NCI-H774 (cell line): ENCODE data around the gene TAS1R3.

Experiments used
- DNase-seq: peaks from one replicate; lab custom pipeline; 2025; lab: John Stamatoyannopoulos, UW

Gene TAS1R3

DNA sequence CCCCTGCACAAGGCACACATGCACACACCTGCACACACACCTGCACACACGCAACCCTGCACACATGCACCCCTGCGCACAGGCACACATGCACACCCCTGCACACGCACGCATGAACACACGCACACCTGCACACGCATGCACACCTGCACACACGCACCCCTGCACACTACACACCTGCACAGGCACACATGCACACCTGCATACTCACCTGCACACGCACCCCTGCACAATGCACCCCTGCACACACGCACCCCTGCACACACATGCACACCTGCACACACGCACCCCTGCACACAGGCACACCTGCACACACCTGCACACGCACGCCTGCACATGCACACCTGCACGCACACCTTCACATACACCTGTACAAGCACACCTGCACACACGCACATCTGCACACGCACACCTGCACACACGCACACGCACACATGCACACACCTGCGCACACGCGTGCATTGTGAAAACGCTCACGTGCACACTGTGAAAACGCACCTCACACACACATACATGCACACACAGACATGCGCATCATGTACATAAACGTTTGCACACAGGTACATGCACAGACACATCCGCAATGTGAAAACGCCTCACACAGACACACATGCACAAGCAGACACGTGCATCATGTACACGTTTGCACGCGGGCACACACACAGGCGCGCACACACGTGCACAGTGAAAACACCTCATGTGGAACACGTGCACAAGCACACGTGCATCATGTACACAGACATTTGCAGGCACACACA lies 9.9 kb downstream of the TAS1R3 start:
- DNase-seq = no peak

DNA sequence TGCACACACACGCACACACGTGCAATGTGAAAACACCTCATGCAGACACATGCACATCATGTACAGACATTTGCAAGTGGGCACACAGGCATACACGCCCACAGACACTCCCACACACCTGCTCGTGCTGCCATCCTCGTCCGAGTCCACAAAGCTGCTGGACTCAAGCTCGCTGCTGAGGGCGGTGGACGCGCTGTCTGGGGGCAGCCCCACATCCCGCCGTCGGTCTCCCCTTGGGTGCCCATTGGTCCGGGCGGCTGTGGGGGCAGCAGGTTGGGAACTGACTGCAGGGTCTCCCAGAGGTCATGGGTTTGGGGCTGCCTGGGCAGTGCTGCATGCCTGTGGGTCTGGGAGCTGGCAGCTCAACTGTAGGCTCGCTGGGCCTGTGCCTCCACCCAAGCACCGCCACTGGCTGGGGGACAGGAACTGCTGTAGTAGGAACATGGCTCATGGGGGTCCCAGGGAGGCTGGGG lies 10.5 kb downstream of the TAS1R3 start:
- DNase-seq = no peak

DNA sequence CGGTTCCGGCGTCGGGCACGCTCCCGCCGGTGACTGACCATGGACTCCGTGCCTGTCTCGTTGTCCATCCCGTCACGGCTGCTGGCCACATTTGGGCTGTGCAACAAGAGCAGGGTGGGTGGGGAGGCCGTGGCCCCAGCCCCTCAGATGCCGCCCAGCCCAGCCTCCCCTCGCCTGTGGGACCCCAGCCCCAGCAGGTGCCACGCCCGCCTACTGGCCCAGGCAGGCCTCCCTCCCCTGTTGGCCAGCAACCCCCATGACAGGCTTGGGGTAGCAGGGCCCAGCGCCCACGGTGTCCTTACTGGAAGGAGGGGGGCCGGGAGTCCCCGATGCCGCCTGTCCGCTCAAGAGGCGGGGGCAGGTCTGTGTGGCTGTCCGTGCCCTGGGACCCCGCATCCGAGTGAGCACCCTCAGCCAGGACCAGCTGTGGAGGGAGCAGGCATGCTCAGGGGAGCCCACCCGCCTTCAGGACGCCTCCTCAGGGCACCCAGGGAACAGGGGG lies 11.0 kb downstream of the TAS1R3 start:
- DNase-seq = no peak

DNA sequence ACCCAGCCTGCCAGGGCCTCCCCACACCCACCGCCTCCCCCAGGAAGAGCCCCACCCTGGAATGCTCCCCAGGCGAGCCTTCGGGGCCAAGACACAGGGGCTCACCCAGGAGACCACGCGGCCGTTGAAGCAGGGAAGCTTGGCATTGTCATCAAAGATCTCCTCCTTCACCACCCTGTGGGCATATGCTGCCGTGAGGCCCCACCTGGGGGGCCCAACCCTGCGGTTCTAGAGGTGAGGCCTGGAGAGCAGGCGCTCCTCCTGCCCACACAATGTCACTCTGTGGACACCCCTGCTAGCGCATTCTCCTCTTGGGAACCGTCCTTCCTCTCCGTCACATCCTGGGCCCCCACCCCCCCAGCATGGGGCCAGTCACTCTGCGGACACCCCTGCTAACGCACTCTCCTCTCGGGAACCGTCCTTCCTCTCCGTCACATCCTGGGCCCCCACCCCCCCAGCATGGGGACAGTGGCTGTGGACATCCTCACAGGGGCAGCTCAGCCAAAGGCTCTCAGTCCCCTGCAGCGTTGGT lies 11.6 kb downstream of the TAS1R3 start:
- no peak for DNase-seq

DNA sequence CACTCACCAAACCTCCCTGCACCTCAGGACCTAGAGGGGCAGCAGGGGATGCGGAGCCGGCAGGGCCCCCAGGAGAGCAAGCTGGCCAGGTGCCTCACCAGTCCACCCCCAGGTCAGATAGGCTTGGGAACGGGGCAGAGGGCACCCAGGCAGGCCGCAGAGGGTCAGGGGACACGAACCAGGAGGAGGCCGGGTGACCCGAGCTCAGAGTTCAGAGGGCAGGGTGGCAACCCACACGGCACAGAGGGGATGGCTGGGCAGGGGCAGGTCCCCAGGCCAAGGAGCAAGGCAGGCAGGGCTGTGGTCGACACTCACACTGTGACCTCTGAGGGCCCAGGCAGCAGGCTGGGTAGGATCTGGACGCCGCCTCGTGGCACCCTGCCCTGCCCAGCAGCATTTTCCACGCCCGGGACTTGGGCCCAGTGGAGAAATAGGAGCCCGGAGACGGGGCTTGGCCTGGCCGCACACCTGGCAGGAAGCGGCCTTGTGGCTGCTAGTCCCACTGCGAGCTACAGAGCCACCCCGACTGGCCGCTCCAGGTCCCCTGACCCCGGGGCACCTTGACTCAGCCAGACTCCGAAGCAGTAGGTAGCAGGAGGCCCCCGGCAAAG lies 12.8 kb downstream of the TAS1R3 start:
- no peak for DNase-seq

DNA sequence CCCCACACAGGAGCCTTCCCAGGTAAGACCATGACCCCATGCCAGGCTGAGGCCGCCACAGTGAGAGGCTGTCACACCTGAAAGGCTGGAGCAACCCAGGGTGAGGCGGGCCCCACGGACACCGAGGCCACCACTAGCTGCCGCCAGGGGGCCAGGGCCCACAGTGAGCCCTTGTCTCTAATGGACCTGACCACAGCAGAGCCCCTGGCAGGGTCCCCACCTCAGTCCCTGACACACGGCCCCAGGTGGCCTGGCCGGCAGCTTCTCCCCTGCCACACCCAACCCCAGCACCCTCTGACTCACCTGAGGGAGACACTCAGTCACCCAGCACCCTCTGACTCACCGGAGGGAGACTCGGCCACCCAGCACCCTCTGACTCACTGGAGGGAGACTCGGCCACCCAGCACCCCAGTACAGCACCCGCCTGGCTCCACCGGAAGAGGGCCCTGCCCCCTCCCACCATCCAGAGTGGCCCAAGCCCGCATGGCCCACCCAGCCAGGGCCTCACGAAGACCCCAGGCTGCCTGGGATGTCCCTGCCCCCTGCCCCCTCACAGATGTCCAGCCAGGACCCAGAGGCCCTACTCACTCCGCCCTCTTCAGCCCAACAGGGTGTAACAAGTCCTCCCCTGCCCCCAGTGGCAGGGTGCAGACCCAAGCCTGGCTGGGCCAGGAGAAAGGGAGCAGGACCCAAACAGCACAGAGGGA lies 13.7 kb downstream of the TAS1R3 start:
- no peak for DNase-seq

DNA sequence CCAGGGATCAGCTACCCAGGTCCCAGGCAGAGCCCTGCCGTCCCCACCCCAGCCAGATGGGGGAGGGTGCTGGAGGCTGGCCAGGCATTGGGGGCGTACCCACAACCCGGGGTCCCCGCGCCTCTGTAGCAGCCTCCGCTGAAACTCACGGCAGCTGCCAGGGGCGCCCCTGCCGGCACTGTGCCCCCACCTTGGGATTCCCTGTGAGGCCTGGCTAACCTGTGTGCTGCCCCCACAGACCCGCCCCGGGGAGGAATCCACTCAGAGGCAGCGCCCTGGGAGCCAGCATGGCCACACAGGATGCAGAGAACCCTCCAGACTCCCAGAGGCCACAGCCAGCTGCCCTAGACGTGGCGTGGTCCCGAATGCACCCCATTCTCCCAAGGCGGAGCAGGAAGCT lies 14.3 kb downstream of the TAS1R3 start:
- DNase-seq = no peak

DNA sequence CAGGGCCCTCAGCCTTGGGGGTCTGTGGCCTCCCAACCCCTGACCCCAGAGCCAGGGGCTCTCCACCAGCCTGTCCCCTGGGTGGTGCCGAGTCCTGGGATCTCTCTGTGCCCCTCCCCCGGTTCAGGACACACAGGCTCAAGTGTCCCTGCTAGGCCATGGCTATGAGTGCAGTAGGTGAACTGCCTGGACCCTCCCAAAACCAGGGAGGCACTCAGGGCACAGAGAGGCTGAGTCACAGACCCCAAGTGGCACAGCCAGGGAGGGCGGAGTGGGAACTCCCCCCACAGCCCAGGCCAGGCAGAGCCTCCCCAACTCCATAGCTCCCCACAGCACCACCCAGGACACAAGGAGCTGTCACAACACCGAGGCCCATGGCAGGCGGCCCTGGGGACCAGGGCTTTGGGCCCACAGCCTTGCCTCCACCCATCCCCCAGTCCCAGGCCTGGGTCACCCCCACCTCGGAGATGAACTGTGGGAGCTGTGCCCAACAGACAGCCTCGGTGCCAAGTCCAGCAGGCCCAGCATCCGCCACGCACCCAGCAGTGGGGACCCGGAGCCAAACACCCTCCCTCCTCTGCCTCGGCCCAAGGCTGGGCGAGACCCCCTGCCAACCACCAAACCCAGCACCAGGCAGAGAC lies 14.9 kb downstream of the TAS1R3 start:
- no peak for DNase-seq

DNA sequence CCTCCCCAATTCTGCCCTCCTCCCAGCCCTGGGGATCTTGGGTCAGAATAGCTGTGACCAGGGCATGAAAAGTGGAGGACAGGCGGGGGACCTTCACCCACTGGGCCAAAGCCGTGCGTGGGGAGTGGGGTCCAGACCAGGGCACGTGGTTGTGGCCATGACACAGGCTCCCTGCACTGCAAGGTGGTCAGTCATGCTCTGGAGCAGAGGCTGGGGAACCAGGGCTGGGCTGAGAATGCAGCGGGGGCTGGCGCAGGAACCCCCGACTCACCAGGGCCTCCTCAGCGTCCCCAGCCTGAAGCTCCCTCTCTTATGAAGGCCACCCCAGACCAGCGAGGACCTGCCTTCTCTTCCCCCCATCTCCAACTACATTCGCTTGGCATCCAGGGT lies 15.4 kb downstream of the TAS1R3 start:
- DNase-seq = no peak

DNA sequence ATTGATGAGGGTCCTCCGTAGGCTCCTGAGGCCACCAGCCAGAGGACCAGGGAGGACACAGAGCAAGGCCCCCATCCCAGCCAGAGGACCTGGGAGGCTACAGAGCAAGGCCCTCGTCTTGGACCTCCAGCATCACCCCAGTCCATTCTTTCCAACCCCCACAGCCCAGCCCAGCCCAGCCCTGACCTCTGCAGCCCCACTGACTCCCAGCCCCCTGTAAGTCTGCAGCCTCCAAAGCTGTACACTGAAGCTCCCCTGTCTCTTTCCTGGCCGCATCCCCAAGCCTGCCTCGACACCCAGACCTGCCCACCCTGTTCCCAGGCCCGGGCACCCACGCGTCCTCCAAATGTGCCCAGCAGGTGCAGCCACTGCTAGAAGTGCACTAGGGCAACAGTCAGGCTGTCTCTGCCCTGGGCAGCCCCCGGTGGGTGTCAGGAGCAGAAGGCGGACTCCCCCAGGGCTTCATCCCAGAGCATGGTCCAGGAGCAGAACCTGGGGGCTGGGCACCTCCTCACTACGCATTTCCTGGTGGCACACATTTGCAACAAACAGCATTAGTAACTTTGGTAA lies 16.0 kb downstream of the TAS1R3 start:
- no peak for DNase-seq

DNA sequence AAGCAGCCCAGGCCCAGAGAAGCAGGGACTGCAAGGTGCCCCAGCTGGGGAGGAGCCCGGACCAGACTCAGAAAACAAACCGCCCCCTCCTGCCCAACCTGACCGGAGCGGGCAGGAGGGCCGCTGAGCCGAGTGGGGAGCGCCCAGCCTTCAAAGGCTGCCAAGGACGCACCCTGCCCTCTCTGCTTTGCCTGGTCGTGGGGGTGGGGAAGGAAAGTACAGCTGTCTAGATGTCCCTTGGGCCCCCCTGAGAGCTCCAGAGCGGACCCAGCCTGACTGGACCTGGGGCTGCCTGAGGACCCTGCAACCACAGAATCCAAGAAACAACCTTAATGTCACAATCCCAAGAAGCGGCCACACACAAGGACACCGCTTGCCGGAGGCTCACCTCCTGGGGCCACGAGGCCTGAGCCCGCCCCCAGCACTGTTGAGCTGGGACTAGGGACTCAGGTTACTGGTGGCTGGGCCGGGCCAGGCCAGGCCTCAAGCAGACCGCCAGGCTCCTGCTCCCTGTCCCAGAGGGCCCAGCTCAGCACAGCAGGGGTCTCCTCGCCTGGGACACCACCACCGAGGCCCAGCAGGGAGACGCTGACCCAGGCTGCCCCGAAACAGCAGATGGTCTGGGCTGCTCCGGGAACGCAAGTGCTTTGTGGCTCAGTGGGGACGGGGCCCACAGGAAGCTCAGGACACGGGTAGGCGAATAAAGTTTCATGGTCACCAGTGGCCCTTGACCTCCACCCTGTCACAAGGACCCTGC lies 16.8 kb downstream of the TAS1R3 start:
- no peak for DNase-seq

DNA sequence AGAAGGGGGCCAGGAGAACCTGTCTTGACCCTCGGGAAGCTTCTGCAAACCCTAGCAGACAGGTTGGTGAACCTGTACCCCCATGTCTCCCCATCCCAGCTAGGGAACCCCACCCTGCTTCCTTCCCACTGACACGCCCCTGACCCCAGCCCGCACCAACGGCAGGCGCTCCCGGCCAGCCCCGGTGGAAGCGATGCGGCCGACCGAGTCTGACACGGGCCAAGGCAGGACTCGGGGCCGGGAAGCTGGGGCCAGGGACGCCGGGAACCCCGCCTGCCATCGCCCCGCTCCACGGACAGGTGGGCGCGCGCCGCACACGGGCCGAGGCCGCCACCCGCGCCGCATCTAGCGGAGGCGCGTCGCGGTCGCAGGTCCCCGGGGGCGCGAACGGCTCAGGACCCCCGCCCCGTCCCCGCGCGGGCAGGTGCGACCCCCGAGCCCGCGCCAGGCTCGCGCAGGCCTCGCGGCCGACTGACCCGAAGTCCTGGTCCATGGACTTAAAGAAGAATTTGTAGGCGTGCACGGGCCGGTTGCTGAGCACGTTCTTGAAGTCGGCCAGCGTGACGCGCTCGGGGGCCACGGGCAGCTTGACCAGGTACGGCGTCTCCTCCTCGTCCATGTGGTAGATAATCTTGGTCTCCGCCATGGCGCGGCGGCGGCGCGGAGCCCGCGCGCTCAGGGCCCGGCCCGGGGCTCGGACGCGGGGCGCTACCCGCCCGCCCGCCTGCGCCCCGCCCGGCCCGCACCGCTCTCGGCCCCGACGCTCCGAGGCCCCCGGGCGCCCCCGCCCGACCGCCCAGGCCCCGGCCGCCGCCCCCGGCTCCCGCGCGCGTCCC lies 17.6 kb downstream of the TAS1R3 start:
- no peak for DNase-seq

DNA sequence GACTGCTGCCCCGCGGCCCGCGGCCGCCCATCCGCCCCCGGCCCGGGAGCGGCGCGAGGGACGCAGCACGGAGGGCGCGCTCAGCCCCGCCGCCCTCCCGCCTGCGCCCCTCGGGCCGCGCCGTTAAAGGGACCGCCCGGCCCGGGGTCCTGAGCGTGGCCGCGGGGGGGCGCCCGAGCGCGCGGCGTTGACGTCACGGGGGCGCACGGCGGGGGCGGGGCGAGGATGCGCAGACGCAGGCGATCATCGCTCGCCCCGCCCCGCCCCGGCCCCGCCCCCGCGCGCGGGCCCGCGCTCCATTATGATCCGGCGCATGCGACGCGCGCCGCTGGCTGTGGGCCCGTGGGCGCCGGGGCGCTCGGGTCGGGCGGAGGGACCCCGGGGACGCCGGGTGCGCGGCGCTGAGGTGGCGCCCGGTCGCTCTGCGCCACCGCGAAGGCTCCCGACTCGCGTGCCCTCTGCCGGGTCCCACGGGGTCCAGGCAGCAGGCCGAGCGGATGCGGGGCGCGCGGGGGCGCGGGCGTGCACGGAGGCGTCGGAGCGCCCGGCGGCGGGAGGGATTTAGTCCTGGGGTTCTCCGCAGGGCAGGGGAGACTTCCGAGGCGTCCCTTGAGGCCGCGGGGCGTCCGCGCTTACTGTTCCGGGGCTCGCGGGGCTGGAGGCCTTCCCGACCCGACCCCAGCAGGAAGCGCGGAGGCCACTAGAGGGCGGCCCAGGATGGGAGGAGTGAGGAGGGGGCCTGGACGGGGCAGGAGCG lies 18.4 kb downstream of the TAS1R3 start, which contains the start of gene DVL1:
TSS of gene DVL1 (minus strand) at position 163 of the 757 bp plus-strand sequence. CDS start 353 bp downstream, outside the sequence.
- peak; percentile 32 for DNase-seq

DNA sequence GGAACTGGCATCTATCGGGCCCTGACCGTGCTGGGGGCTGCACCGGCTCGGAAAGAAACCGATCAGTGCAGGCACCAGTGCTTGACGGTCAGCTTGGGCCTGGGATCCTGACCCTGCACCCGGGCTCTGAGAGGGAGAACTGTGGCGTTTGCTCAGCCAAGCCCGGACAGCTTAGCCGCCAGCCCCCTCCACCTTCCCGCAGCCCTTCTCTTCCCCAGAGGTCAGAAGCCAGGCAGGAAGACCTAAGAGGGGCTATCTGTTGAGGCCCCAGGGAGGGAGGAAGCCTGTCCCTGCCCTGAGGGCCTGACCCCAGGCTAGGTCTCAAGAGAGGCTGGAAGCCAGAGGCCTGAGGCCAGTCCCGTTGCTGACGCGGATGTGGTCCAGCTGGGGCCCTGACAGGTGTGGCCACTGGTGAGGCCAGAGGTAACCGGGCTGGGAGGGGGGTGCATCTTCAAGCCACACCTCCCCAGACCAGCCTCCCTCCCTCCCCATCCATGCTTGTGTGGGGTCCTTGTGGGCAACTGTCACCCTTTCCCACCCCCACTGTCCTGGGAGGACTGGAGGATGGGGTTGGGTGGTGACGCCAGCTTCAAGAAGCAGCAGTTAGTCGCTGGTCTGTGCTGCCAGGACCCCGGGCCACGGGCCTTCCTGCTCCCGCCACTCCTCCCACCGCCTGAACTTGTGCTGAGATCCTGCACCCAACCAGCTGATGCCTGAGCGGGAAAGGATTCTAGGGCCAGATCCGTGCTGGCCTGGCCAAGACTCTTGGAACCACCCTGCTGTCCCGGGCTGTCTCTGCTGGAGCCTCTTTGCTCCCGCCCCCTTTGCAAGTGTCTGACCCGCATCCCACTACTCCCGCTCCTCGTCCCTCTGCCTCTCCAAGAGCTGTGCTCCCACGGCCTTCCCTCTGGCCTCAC lies 20.7 kb downstream of the TAS1R3 start:
- no peak for DNase-seq

DNA sequence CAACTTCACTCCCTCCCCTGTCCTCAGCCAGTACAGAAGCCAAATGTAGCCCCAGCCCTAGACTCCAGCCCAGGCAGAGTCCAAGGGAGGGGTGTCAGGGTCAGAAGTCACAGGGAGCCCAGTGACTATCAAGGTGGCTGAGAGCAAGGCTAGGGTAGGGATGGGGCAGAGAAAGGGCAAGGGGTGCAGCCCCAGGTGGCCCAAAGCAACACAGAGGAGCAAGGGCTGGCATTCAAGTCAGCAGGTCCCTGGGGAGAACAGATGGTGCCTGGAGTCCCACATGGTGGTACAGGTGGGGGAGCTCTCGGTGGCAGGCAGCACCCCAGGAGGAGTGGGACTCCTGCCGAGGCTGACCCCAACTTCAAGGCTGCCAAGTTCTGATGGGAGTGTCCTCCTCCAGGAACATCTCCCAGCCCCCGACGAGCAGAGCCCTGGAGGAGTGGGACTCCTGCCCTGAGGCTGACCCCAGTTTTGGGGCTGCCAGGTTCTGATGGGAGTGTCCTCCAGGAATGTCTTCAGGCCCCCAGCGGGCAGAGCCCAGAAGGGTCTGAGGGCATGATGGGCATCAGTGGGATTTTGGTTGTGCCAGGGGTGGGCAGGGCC lies 21.8 kb downstream of the TAS1R3 start:
- DNase-seq = no peak

DNA sequence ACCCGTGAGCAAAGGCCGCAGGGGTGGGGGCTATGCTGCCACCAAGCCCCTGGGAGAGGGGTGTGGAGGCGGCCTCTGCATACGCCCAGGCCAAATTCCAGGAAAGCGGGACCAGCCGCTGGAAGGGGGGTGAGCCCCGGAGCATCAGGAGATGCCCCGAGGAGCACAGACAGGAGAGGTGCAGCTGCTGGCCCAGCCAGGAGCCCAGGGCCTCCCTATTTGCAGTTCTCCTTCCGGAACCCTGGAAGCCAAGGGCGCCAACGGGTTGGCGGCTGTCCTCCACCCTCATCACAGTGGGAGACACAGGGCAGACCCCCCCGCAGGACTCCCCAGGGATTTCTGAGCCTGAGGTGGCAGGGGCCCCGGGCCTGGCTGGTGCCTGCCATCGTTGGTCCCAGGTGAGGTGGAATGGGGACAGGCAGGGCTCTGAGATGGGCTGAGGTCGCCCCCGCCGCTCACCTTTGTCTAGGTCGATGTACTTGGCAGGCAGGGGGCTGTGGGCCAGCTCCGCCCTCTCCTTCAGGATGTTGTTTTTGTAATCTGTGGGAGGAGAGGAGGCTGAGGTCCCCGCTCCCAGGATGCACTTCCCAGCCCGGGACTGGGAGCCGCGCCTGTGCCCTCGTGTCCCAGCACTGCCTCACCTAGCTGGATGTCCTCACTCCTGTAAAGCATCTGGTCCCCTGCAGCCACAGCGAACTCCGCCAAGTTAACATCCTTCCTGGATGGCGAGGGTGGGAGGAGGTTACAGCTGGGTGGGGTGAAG lies 22.5 kb downstream of the TAS1R3 start:
- DNase-seq = no peak
